H1 (cell line): ENCODE measurements around the gene AMHR2. TPM values are rescaled to one million over a fixed set of nuclear protein-coding genes. Genes with fewer than 3 reads are reported as not detected.

ENCODE experiments used
- CTCF ChIA-PET: fragments of 300-600 bp; sonication (Branson Sonifier 250); formaldehyde crosslinking; loops from one replicate; lab custom pipeline; 2021; ENCODE audit not compliant: partially characterized antibody; lab: Charles Lee
- POLR2A ChIA-PET: fragments of 300-600 bp; sonication (Branson Sonifier 250); formaldehyde crosslinking; loops from one replicate; lab custom pipeline; 2021; ENCODE audit warnings: inconsistent platforms; ENCODE audit not compliant: partially characterized antibody; lab: Charles Lee
- DNase-seq, 2 experiments: peaks; one replicate each; pipeline versions ENCODE4 v3.0.0 to v3.0.0-alpha.2; 2010 to 2022; ENCODE audit warnings: low spot score in 2 of 2, low read depth in 1 of 2, mixed read lengths in 1 of 2
- FAIRE-seq: peaks from 2 replicates; lab custom pipeline; 2011; peaks lifted over from hg19 to GRCh38; lab: Jason Lieb, UNC
- H2AFZ ChIP-seq: 2 replicates; pipeline ENCODE4 v1.8.1; 2012; ENCODE audit warnings: low read length, inconsistent platforms
- H2AK5ac ChIP-seq: 2 replicates; pipeline ENCODE4 v1.6.1; 2013; ENCODE audit warnings: low read depth, low read length
- H2BK120ac ChIP-seq: replicated peaks from 2 replicates; pipeline ENCODE3; 2013; ENCODE audit warnings: low read depth, low read length, inconsistent platforms
- H2BK12ac ChIP-seq: 2 replicates; pipeline ENCODE4 v1.6.1; 2013; ENCODE audit warnings: low read depth, low read length
- H2BK15ac ChIP-seq: 2 replicates; pipeline ENCODE4 v1.6.1; 2013; ENCODE audit warnings: low read length
- H2BK20ac ChIP-seq: 2 replicates; pipeline ENCODE4 v1.6.1; 2013; ENCODE audit warnings: low read length
- H2BK5ac ChIP-seq: 2 replicates; pipeline ENCODE4 v1.6.1; 2013; ENCODE audit warnings: low read depth, low read length
- H3K14ac ChIP-seq: 2 replicates; pipeline ENCODE4 v1.6.1; 2013; ENCODE audit warnings: inconsistent platforms; ENCODE audit not compliant: insufficient read length
- H3K18ac ChIP-seq: 2 replicates; pipeline ENCODE4 v1.6.1; 2013; ENCODE audit warnings: low read length; ENCODE audit errors: extremely low read depth
- H3K23ac ChIP-seq: 2 replicates; pipeline ENCODE4 v1.6.1; 2013; ENCODE audit warnings: inconsistent platforms; ENCODE audit not compliant: insufficient read length
- H3K23me2 ChIP-seq: 2 replicates; pipeline ENCODE4 v1.6.1; 2013; ENCODE audit warnings: low read depth, low read length
- H3K27ac ChIP-seq: 2 replicates; pipeline ENCODE4 v1.6.1; 2011; ENCODE audit warnings: low read depth, low read length, inconsistent platforms
- H3K27me3 ChIP-seq, 4 experiments: replicated peaks in 1 of 4; 1 replicate in 1 of 4; 2 replicates in 3 of 4; pipeline versions ENCODE4 v1.6.1 to v1.8.1; 2011 to 2013; ENCODE audit warnings: low read length in 3 of 4, mild to moderate bottlenecking in 3 of 4, inconsistent platforms in 2 of 4, mixed read lengths in 2 of 4, moderate library complexity in 1 of 4; ENCODE audit not compliant: control insufficient read depth in 3 of 4, insufficient read depth in 3 of 4; ENCODE audit errors: extremely low read depth in 1 of 4
- H3K36me3 ChIP-seq, 4 experiments: 2 replicates each; pipeline versions ENCODE4 v1.6.1 to v1.8.1; 2011 to 2013; ENCODE audit warnings: mild to moderate bottlenecking in 4 of 4, low read length in 3 of 4, moderate library complexity in 2 of 4, control low read depth in 1 of 4, inconsistent platforms in 1 of 4; ENCODE audit not compliant: insufficient read depth in 4 of 4, control insufficient read depth in 2 of 4
- H3K4ac ChIP-seq: replicated peaks from 2 replicates; pipeline ENCODE3; 2013; ENCODE audit warnings: low read length, low read depth, mixed read lengths, inconsistent platforms; ENCODE audit not compliant: insufficient read length
- H3K4me1 ChIP-seq, 4 experiments: replicated peaks in 1 of 4; 1 replicate in 1 of 4; 2 replicates in 3 of 4; pipeline versions ENCODE4 v1.6.1 to v1.8.1; 2011 to 2013; ENCODE audit warnings: low read length in 3 of 4, inconsistent platforms in 2 of 4, mixed read lengths in 1 of 4; ENCODE audit not compliant: insufficient read depth in 4 of 4, control insufficient read depth in 3 of 4
- H3K4me2 ChIP-seq, 2 experiments: 2 replicates each; pipeline versions ENCODE4 v1.6.1 to v1.8.1; 2011 to 2013; ENCODE audit warnings: low read depth in 2 of 2, low read length in 2 of 2, control low read depth in 1 of 2, inconsistent platforms in 1 of 2, mild to moderate bottlenecking in 1 of 2; ENCODE audit not compliant: insufficient read depth in 1 of 2
- H3K4me3 ChIP-seq, 4 experiments: fragments of 200-600, 300-600 bp in 1 of 4; sonication (generic), shearing (Covaris generic), sonication (Bioruptor Twin) in 1 of 4; 2 replicates each; pipeline versions ENCODE4 v1.5.1 to v1.8.1; 2011 to 2016; ENCODE audit warnings: low read length in 4 of 4, low read depth in 3 of 4, control low read depth in 2 of 4, inconsistent platforms in 2 of 4, mild to moderate bottlenecking in 2 of 4, mixed read lengths in 1 of 4, moderate library complexity in 1 of 4; ENCODE audit not compliant: insufficient read depth in 2 of 4; ENCODE audit errors: extremely low read depth in 1 of 4
- H3K56ac ChIP-seq: replicated peaks from 2 replicates; pipeline ENCODE3; 2013; ENCODE audit warnings: low read depth, mild to moderate bottlenecking, mixed read lengths, low read length, inconsistent platforms; ENCODE audit not compliant: insufficient read length
- H3K79me1 ChIP-seq: 2 replicates; pipeline ENCODE4 v1.6.1; 2013; ENCODE audit warnings: low read depth, low read length, control low read depth
- H3K79me2 ChIP-seq, 2 experiments: 2 replicates each; pipeline versions ENCODE4 v1.6.1 to v1.8.1; 2012 to 2013; ENCODE audit warnings: low read length in 2 of 2, mild to moderate bottlenecking in 2 of 2, inconsistent platforms in 1 of 2; ENCODE audit not compliant: insufficient read depth in 2 of 2, control insufficient read depth in 1 of 2
- H3K9ac ChIP-seq, 4 experiments: replicated peaks in 1 of 4; 1 replicate in 1 of 4; 2 replicates in 3 of 4; pipeline versions ENCODE4 v1.6.1 to v1.8.1; 2011 to 2013; ENCODE audit warnings: low read depth in 3 of 4, low read length in 3 of 4, control low read depth in 2 of 4, mild to moderate bottlenecking in 2 of 4, moderate library complexity in 2 of 4, inconsistent platforms in 1 of 4; ENCODE audit errors: extremely low read depth in 1 of 4
- H3K9me3 ChIP-seq, 2 experiments: 2 replicates each; pipeline versions ENCODE4 v1.6.1 to v1.8.1; 2012 to 2013; ENCODE audit warnings: mild to moderate bottlenecking in 2 of 2, moderate library complexity in 2 of 2, control low read depth in 1 of 2, inconsistent platforms in 1 of 2, low read depth in 1 of 2, low read length in 1 of 2, mixed read lengths in 1 of 2; ENCODE audit not compliant: insufficient read depth in 2 of 2
- H4K20me1 ChIP-seq, 2 experiments: replicated peaks in 1 of 2; 2 replicates each; pipeline versions ENCODE3 to v1.8.1; 2011 to 2013; ENCODE audit warnings: inconsistent platforms in 2 of 2, low read length in 2 of 2, mild to moderate bottlenecking in 1 of 2; ENCODE audit not compliant: insufficient read depth in 2 of 2, control insufficient read depth in 1 of 2
- H4K5ac ChIP-seq: 2 replicates; pipeline ENCODE4 v1.6.1; 2013; ENCODE audit warnings: low read length, low read depth, mixed read lengths, inconsistent platforms; ENCODE audit not compliant: insufficient read length
- H4K8ac ChIP-seq: 2 replicates; pipeline ENCODE4 v1.8.0; 2013; ENCODE audit warnings: mild to moderate bottlenecking, moderate library complexity, low read length, inconsistent platforms; ENCODE audit not compliant: insufficient read depth; ENCODE audit errors: extremely low read depth
- H4K91ac ChIP-seq: replicated peaks from 2 replicates; pipeline ENCODE3; 2013; ENCODE audit warnings: low read length, mixed read lengths, inconsistent platforms; ENCODE audit not compliant: insufficient read length
- EP300 ChIP-seq, 2 experiments: IDR thresholded peaks; 1 replicate in 1 of 2; 2 replicates in 1 of 2; pipeline ENCODE4 v1.6.1; 2011 to 2012; ENCODE audit warnings: low read depth in 2 of 2, low read length in 2 of 2, mild to moderate bottlenecking in 2 of 2, borderline replicate concordance in 1 of 2, inconsistent platforms in 1 of 2, moderate library complexity in 1 of 2
- WGBS, 2 experiments: shearing (Covaris generic) in 1 of 2; methylation state at CpG; one replicate each; pipeline versions ENCODE4 v1.1.6 to v1.1.7; 2013 to 2015; ENCODE audit warnings: low lambda C conversion rate in 2 of 2, mixed read lengths in 2 of 2, inconsistent platforms in 1 of 2, low coverage in 1 of 2, missing lambda C conversion rate in 1 of 2; ENCODE audit not compliant: insufficient replicate concordance in 2 of 2, insufficient coverage in 1 of 2, insufficient read length in 1 of 2; ENCODE audit errors: extremely low coverage in 1 of 2, missing lambda C conversion rate in 1 of 2; 5-methylcytosine and 5-hydroxymethylcytosine counted together
- polyA plus RNA-seq, 7 experiments: library from polyadenylated mRNA; depleted of rRNA in 3 of 7; stranded (reverse) in 5 of 7; unstranded in 2 of 7; fragments of >200 nt in 5 of 7; fragments of 200-250 nt in 2 of 7; gene quantifications; 1 replicate in 5 of 7; 2 replicates in 1 of 7; 4 replicates in 1 of 7; pipeline versions ENCODE4 v1.2.1 to v1.2.3, GENCODE V29; 2011 to 2013; ENCODE audit warnings: missing spikeins in 2 of 7, mixed read lengths in 2 of 7
- total RNA-seq: library from RNA; stranded (reverse); fragmentation: NEBNext Ultra II Directional; extraction: Animal tissue kit (Norgen Biotek cat#: 25700); gene quantifications from 2 replicates; pipeline ENCODE4 v1.2.1, GENCODE V29; 2021

The AMHR2 gene
- total and polyA plus RNA-seq, 2 of the 8 experiments (the other 6 are each of a cell fraction or from before 2014, with no cell fraction given), result 0.29 to 0.35 TPM

DNA sequence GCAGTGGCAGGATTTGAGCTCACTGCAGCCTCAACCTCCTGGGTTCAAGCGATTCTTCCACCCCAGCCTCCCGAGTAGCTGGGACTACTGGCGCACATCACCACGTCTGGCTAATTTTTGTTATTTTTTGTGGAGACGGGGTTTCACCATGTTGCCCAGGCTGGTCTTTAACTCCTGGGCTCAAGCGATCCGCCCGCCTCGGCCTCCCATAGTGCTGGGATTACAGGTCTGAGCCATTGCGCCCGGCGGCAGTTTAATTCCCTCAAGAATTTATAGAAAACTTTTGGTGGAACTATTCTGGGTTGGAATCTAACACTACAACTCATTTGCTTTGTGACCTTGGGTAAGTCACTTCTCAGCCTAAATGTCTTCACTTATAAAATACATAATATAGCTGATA, 45.4 kb upstream of the AMHR2 start:
- peaks cover 7% of the 10 kb centered on the region; the same call in 1 of the 2 replicates for H3K23me2 ChIP-seq
- FAIRE-seq, result no peak
- H3K9ac ChIP-seq, result no peak overlapping the region; a peak in 1 of 7 replicates
- H3K27ac ChIP-seq, result no peak overlapping the region
- no peak overlapping the region for H3K14ac ChIP-seq
- H2BK5ac ChIP-seq, result peak overlapping the region; percentile 26; the same call in 1 of the 2 replicates
- peaks cover 10% of the 10 kb centered on the region for H3K79me1 ChIP-seq
- H3K4me2 ChIP-seq, result peak overlapping the region in 1 of 2 experiments; percentile 84; a peak in 1 of 4 replicates
- no peak overlapping the region for H3K18ac ChIP-seq
- no peak overlapping the region for H4K8ac ChIP-seq
- POLR2A ChIA-PET, result interaction anchor here (0.6 to 2.4 kb wide), 11 partner anchors 11 to 297 kb away, joined by 3 to 19 read pairs (median 5); no protein-coding TSS in a partner anchor
- no peak overlapping the region for H3K56ac ChIP-seq
- H3K79me2 ChIP-seq, result peaks cover 3 to 21% of the 10 kb centered on the region in 2 experiments; a peak in 3 of 4 replicates
- peaks cover 13 to 18% (median 13%) of the 10 kb centered on the region in 4 experiments for H3K36me3 ChIP-seq
- no peaks in the 10 kb centered on the region for H3K9me3 ChIP-seq
- CTCF ChIA-PET, result interaction anchor here (0.9 to 2.5 kb wide), 5 partner anchors 24 to 127 kb away, joined by 3 to 17 read pairs (median 6); a partner anchor contains a TSS
- peaks cover 6 to 24% (median 12%) of the 10 kb centered on the region in 4 experiments for H3K4me1 ChIP-seq
- TF ChIP-seq EP300 (IDR thresholded peaks at IDR 0.05; ENCODE audit: borderline replicate concordance in 1 of 2, low read depth in 2 of 2, low read length in 2 of 2), result no peak
- no peaks in the 10 kb centered on the region for H3K27me3 ChIP-seq
- H4K91ac ChIP-seq, result no peak overlapping the region
- H3K23ac ChIP-seq, result no peak overlapping the region
- 96% methylated on average over 12 of the region's 12 CpGs; no CpG with 5 or more reads in 1 of the 2 experiments for WGBS, 2 experiments
- no peak for DNase-seq
- peak overlapping the region; percentile 29; the same call in 1 of the 2 replicates for H2BK12ac ChIP-seq
- H2BK20ac ChIP-seq, result no peak overlapping the region
- H2AK5ac ChIP-seq, result no peak overlapping the region; the same call in 1 of the 2 replicates
- no peak overlapping the region for H2BK120ac ChIP-seq
- H4K5ac ChIP-seq, result no peak overlapping the region
- H3K4ac ChIP-seq, result no peak overlapping the region
- H3K4me3 ChIP-seq, result peak overlapping the region in 1 of 4 experiments; percentile 62; a peak in 1 of 8 replicates
- no peak overlapping the region for H2AFZ ChIP-seq
- H2BK15ac ChIP-seq, result no peak overlapping the region
- peaks cover 0 to 10% of the 10 kb centered on the region in 2 experiments for H4K20me1 ChIP-seq
